Upper lobe of left lung (tissue), 4 donors: ENCODE results near the gene HHLA2.

Experiments used
- EP300 ChIP-seq, 4 donors: sonication (generic); formaldehyde crosslinking; IDR thresholded peaks; one replicate each; pipeline ENCODE4 v1.5.1; 2017; ENCODE audit warnings: antibody characterized with exemption in 4 of 4, control low read depth in 2 of 4
- POLR2A ChIP-seq, 4 donors: fragments of 450-650 bp; IDR thresholded peaks; one replicate each; pipeline ENCODE4 v1.5.1; 2016 to 2017; ENCODE audit warnings: antibody characterized with exemption in 4 of 4, mild to moderate bottlenecking in 2 of 4
- TF ChIP-seq, protein P1 (sequence below), 6 experiments: fragments of 450-650 bp in 4 of 6; fragments of 200-600 bp in 2 of 6; sonication (generic) in 2 of 6; IDR thresholded peaks; one replicate each; pipeline ENCODE4 v1.5.1; 2016 to 2019; ENCODE audit warnings: antibody characterized with exemption in 6 of 6

DNA sequence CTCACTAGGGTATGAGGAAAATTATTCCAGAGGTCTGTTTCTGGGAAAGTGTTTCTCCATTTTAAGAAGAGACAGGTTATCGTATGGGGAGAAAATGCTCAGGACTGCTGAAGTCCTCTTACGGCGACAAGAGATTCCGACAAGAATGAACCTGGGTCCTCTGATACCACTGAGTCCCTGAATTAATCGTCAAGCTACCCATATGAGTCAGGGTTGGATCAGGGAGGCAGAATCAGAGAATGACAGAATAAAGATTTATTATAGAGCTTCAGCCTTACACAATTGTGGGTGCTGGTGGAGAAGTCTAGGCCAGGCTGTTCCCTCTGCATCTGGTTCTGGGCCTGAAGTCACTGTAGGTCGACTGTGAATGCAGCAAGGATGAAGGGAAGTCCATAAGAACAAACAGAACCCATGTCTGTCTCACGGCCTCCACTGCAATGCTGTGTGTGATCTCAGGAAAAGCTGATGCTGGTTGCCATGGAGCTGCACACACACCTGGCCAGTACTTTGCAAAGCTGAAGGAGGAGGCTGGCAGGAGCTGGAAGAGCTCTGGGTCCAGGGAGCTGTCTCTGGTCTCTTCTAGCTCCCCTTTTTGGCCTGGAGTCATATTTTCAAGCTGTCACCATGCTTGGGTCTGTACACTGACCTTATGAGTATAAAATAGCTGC is 83.9 kb downstream of the HHLA2 start:
- TF ChIP-seq, protein P1, sequence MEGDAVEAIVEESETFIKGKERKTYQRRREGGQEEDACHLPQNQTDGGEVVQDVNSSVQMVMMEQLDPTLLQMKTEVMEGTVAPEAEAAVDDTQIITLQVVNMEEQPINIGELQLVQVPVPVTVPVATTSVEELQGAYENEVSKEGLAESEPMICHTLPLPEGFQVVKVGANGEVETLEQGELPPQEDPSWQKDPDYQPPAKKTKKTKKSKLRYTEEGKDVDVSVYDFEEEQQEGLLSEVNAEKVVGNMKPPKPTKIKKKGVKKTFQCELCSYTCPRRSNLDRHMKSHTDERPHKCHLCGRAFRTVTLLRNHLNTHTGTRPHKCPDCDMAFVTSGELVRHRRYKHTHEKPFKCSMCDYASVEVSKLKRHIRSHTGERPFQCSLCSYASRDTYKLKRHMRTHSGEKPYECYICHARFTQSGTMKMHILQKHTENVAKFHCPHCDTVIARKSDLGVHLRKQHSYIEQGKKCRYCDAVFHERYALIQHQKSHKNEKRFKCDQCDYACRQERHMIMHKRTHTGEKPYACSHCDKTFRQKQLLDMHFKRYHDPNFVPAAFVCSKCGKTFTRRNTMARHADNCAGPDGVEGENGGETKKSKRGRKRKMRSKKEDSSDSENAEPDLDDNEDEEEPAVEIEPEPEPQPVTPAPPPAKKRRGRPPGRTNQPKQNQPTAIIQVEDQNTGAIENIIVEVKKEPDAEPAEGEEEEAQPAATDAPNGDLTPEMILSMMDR (IDR thresholded peaks at IDR 0.05), result no peak
- TF ChIP-seq POLR2A (IDR thresholded peaks at IDR 0.05) (no peak), EP300 (IDR thresholded peaks at IDR 0.05) (no peak)
